ENCODE measurements around the gene RXRA. TPM values are rescaled to one million over a fixed set of nuclear protein-coding genes. Genes with fewer than 3 reads are reported as not detected.

The RXRA gene
- total RNA-seq, 1 donor from 2014 or later, result 129 TPM

DNA sequence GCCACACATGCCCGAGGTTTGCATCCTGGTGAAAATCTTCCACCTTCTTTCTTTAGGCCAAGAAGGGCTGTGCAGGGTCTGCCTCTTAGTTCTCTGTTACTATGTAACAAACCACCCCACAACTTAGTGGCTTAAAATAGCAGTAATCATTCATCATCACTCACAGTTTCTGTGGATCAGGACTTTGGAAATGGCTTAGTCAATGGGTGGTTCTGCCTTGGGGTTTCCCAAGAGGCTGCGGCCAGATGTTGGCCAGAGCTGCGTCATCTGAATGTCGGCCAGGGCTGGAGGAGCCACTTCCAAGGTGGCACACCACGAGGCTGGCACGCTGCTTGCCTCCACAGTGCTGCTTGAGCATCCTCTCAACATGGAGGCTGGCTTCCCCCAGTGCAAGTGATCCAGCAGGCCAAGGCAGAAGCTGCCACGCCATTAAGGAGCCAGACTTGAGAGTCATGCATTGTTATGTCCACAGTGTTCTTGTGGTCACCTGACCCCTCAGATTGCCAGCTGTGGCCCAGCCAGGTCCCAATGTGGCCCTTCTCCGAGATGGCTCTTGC, 135.2 kb downstream of the RXRA start:
- no peak for DNase-seq (ENCODE audit: low spot score)

DNA sequence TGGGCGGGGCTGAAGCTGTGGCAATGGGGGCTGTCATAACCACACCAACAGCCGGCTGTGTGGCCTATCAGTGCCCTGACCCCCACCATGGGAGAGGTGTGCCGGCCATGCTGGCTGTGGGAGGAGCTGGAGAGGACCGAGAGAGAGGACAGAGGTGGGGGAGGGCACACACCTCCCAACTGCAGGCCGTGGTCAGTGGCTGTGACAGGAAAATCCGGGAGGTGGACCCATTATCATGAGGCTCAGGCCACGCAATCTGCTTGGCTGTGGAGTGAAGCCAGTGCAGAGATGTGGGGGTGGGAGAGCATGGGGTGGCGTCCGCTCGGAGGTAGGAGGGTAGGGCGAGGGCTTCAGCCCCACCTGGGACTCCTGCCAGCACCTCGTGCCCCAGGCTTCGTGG, 136.1 kb downstream of the RXRA start:
- no peak for DNase-seq (ENCODE audit: low spot score)

GRCh38 chr9:134463280-134463679, 137.0 kb downstream of the RXRA start:
- DNase-seq (ENCODE audit: low spot score), result no peak

- no peak for DNase-seq (ENCODE audit: low spot score)
Measured at GRCh38 chr9:134466869-134467616, 140.8 kb downstream of the RXRA start.

DNA sequence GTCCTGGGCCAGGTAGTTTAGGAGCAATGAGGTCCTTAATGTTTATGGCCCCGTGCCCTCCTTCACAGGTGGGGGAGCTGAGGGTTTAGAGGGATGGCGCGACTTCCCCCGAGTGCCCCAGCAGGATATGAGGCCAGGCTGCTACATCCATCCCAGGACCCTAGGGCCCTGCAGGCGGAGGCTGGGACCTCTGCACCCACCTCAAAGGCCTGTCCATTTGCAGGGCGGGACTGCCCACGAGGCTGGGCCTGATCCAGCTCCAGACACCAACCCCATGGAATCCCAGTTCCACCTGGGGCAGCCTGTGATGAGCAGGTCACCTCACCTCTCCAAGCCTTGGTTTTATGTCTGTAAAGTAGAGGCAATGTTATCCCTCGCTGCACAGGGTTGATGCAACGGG, 142.1 kb downstream of the RXRA start:
- no peak for DNase-seq (ENCODE audit: low spot score)

- DNase-seq (ENCODE audit: low spot score), result no peak
Measured at GRCh38 chr9:134469041-134469875, 143.0 kb downstream of the RXRA start.

- DNase-seq (ENCODE audit: low spot score), result no peak
Measured at GRCh38 chr9:134472256-134472655, 146.0 kb downstream of the RXRA start.

DNA sequence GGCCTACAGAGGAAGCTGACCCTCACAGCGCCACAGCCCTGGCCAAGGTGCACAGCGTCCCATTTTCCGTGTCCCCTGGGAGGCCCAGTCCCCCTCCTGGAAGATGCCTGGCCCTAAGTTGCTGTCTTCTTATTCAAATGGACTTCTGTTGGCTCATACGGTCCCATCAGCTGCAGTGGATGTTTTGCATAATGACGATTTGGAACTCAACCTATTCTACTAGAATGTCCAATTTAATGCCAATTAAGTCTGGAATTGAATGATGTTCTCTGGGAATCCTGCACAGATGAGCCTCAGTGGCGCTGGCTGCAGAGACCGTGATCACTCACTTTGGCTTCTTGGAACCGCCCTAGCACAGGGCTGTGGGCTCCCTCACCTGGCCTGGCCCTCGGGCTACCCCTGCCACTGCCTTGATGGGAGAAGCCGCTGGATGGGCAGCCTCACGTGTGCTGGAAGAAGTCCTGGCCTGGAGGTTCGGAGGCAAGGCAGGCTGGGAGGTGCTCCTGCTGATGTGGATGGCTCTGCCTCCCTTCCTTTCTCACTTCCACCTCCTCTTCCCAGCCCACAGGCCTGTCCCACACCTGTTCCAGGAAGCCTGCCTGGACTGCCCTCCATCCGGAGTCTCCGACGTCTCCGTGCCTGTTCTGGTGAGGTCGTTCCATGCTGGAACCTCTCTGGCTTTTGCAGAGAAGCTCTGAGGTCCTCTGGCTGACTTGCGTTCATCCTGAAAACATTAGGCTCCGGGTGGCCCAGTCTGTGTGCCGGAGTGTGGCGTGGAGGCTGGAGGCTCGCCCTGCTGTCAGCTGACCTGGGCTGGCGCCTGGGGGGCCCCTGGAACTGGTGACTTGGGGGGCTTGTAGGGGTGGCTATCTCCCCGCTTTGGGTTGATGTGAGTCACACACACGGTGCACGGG, 147.1 kb downstream of the RXRA start:
- DNase-seq (ENCODE audit: low spot score), result no peak

DNA sequence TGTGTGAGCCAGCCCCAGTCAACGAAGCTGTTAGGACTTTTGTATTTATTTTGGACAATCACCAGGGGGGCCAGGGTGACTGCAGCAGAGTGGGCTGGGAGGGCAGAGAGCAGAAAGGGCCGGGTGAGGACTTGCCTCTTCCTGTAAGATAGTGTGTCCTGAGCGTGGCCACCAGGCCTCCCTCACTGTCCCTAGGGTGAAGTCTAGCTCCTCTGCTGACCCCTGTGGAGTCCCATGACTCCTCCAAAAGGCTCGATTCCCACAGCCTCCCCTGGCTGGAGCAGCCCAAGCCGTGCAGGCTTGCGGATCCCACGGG, 147.8 kb downstream of the RXRA start:
- DNase-seq (ENCODE audit: low spot score), result no peak

GRCh38 chr9:134475011-134475790, 148.9 kb downstream of the RXRA start:
- DNase-seq (ENCODE audit: low spot score), result no peak

- no peak for DNase-seq (ENCODE audit: low spot score)
Measured at GRCh38 chr9:134476272-134476941, 150.2 kb downstream of the RXRA start.

GRCh38 chr9:134476942-134477335, 150.7 kb downstream of the RXRA start:
- DNase-seq (ENCODE audit: low spot score), result no peak

GRCh38 chr9:134477342-134477925, 151.2 kb downstream of the RXRA start:
- no peak for DNase-seq (ENCODE audit: low spot score)

DNA sequence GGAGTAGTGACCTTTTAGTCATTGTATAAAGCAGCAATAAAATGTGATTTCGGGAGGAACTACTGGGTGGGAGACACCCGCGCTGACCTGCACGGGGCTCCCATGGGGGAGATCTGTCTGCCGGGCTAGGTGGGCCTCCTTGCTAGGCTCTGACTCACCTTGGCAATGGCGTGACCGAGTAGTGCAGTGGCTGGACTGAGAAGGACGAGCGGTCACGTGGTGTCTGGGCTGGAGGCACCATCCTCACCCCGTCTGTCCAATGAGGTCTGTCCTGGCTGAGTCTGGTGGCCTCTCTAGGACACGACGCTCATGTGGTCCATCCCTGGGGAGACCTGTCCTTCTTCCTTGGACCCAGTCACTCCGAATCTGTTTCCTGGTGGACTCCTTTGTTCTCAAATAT, 151.7 kb downstream of the RXRA start:
- no peak for DNase-seq (ENCODE audit: low spot score)

DNA sequence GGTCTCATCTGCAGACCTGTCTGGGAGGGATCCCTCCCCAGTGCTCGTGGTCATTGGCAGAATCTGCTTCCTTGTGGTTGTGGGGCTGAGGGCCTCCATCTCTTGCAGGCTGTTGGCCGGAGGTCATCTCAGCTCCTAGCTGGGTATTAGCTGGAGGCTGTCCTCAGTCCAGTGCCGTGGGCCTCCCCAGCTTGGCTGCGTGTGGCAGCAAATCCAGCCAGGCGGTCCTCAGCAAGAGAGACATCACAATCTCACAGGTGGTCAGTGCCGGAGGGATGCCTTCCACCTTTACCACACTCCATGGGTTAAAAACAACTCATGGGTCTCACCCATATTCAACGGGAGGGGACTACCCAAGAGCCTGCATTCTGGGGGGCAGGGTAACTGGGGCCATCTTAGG, 155.5 kb downstream of the RXRA start:
- DNase-seq (ENCODE audit: low spot score), result no peak

- DNase-seq (ENCODE audit: low spot score), result no peak
Measured at GRCh38 chr9:134482226-134482625, 156.0 kb downstream of the RXRA start.

- no peak for DNase-seq (ENCODE audit: low spot score)
Measured at GRCh38 chr9:134483361-134484184, 157.3 kb downstream of the RXRA start.

DNA sequence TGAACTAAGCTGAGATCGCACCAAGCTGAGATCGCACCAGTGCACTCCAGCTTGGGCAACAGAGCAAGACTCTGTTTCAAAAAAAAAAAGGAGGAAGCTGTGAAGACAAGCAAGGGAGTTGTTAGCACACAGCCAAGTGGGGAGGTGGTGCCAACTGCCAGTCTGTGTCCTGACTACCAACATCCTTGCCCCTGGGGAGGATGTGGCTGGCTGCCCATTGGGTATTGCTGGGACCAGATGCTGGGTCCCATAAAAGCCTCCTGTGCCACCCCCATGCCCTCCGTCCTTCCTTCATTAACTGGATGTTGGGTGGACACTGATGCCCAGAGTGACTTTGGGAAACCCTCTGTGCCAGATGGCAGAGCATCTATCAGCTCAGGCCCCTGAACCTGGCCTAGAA, 158.2 kb downstream of the RXRA start:
- DNase-seq (ENCODE audit: low spot score), result peak; percentile 72

DNA sequence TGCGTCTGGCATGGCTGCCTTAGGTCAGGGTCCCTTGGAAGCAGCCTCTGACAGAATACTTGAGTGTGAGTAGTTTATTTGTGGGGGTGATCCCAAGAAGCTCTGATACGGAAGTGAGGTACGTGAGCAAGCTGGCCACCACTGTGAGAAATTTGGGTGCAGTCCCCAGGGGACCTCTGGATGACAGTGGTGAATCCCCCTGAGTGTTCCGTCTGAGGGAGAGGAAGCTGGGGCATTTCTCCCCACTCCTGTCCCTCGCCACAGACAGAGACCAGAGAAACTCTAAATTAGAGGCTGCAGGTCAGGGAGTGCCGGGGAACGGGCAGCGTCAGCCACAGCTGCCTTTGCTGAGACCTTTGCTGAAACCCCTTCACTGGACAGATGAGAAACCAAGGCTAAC, 159.4 kb downstream of the RXRA start:
- DNase-seq (ENCODE audit: low spot score), result peak; percentile 59
